ENCODE measurements around the gene PRICKLE3. TPM values are rescaled to one million over a fixed set of nuclear protein-coding genes. Genes with fewer than 3 reads are reported as not detected.
A peak's percentile ranks its signal among the peaks of the same experiment; 100 is the strongest.

Gene PRICKLE3
- total and polyA plus RNA-seq, 2 of the 4 experiments (the other 2 are of a cell fraction) = 3.4 to 6.4 TPM

GRCh38 chrX:49190821-49191573, 4.8 kb upstream of the PRICKLE3 start:
- WGBS, 2 experiments (ENCODE audit: extremely low coverage in 2 of 2, insufficient read length in 1 of 2) = 27% methylated on average over 24 of the region's 32 CpGs; no CpG with 5 or more reads in 1 of the 2 experiments
- Histone ChIP-seq H2BK120ac (ENCODE audit: low read depth, low read length) (no peak overlapping the region), H4K20me1 (ENCODE audit: insufficient read depth, low read length) (no peaks in the 10 kb centered on the region), H3K4me2 (ENCODE audit: low read depth, low read length) (no peak overlapping the region), H2BK20ac (ENCODE audit: low read depth, low read length) (no peak overlapping the region), H3K9me3 (ENCODE audit: control insufficient read depth, insufficient read depth, low read length) (no peaks in the 10 kb centered on the region), H3K36me3 (ENCODE audit: control insufficient read depth, insufficient read depth, low read length) (no peaks in the 10 kb centered on the region), H3K14ac (replicated peaks; ENCODE audit: low read depth, low read length) (peak overlapping the region; percentile 63), H3K27ac (ENCODE audit: insufficient read depth, low read length) (peak overlapping the region; percentile 65), H3K9me1 (ENCODE audit: insufficient read depth, low read length) (no peaks in the 10 kb centered on the region), H4K91ac (ENCODE audit: insufficient read depth, low read depth, low read length) (no peak overlapping the region; the same call in 1 of the 2 replicates), H3K23ac (ENCODE audit: low read depth, low read length) (no peak overlapping the region), H3K27me3 (ENCODE audit: control insufficient read depth, insufficient read depth, low read length) (no peaks in the 10 kb centered on the region), H3K4ac (ENCODE audit: low read depth, low read length) (peak overlapping the region; percentile 89), H4K8ac (ENCODE audit: low read depth in 2 of 2, low read length in 2 of 2) (peak overlapping the region; percentile 29 to 91; a peak in 2 of 4 replicates), H3K4me3 (ENCODE audit: insufficient read depth, low read depth, low read length) (peak overlapping the region; percentile 64), H3K79me1 (ENCODE audit: low read depth in 1 of 2, low read length in 2 of 2) (no peaks in the 10 kb centered on the region; a peak in 1 of 4 replicates), H3K56ac (ENCODE audit: extremely low read depth, insufficient read depth, low read length) (peak overlapping the region; percentile 62; the same call in 1 of the 2 replicates), H4K5ac (ENCODE audit: low read depth, low read length) (no peak overlapping the region; the same call in 1 of the 2 replicates), H3K4me1 (ENCODE audit: control insufficient read depth, insufficient read depth, low read length) (no peaks in the 10 kb centered on the region; the same call in 1 of the 2 replicates), H2BK5ac (ENCODE audit: low read depth, low read length, poor library complexity, severe bottlenecking) (peak overlapping the region; percentile 51), H3K18ac (ENCODE audit: low read depth, low read length) (no peak overlapping the region), H2AK9ac (replicated peaks; ENCODE audit: low read depth, low read length, poor library complexity) (peak overlapping the region; percentile 87), H3K9ac (ENCODE audit: low read depth, low read length) (peak overlapping the region; percentile 75), H2BK15ac (ENCODE audit: low read depth, low read length) (no peak overlapping the region), H2AK5ac (ENCODE audit: low read depth, low read length) (peak overlapping the region; percentile 57; the same call in 1 of the 2 replicates), H2AFZ (replicated peaks; ENCODE audit: low read length, poor library complexity) (peak overlapping the region; percentile 88)
- ChIA-PET POLR2A (ENCODE audit: unreplicated experiment) (interaction anchor here (0.5 to 1.0 kb wide), 3 partner anchors 24 to 692 kb away, joined by 3 to 5 read pairs (median 3); partner anchors contain the start of gene GRIPAP1), CTCF (no interaction called here)
- intact Hi-C loops (cut with micrococcal nuclease) = loop anchor here (5.0 kb wide), 1 partner anchor 561 kb away; no protein-coding TSS in a partner anchor
- ATAC-seq (ENCODE audit: low read depth) (peak; percentile 90), DNase-seq (peak; percentile 100)
- dilution Hi-C loops (cut with HindIII; ENCODE audit: low sequenced_read_pairs, unreplicated experiment) = no loop called here
- no TSS peak for BruUV-seq (replicated peaks)
- peak; percentile 57; the same call in 1 of the 2 replicates for TF ChIP-seq MAZ (IDR thresholded peaks at IDR 0.05; ENCODE audit: borderline replicate concordance, low read depth, low read length)
- TF ChIP-seq POLR2A (IDR thresholded peaks at IDR 0.05; ENCODE audit: low read depth, low read length) = peak; percentile 33; the same call in 1 of the 2 replicates
- no peak for TF ChIP-seq MXI1 (IDR thresholded peaks at IDR 0.05; ENCODE audit: borderline replicate concordance, low read depth, low read length)
- no peak for TF ChIP-seq ELK1 (IDR thresholded peaks at IDR 0.05; ENCODE audit: borderline replicate concordance, low read depth, low read length)
- peak; percentile 35; the same call in 1 of the 2 replicates for TF ChIP-seq FOS (IDR thresholded peaks at IDR 0.05; ENCODE audit: low read depth, low read length)
- in situ Hi-C loops (cut with MboI; ENCODE audit: low sequenced_read_pairs) = no loop called here
